IMR-90 (cell line): Measurements from ENCODE around the gene XCR1.

Source experiments
- CEBPB ChIP-seq: IDR thresholded peaks from 2 replicates; pipeline ENCODE4 v1.6.1; 2012; ENCODE audit warnings: low read depth, low read length, improper control_type of control experiment
- CHD1 ChIP-seq: IDR thresholded peaks from 2 replicates; pipeline ENCODE4 v1.6.1; 2012; ENCODE audit warnings: low read depth, low read length, improper control_type of control experiment
- FOS ChIP-seq: fragments of 150-350 bp; IDR thresholded peaks from 2 replicates; pipeline ENCODE4 v1.6.1; 2016; ENCODE audit warnings: low read depth, low read length
- NFE2L2 ChIP-seq: fragments of 150-350 bp; IDR thresholded peaks from 2 replicates; pipeline ENCODE4 v1.6.1; 2016; ENCODE audit warnings: low read depth, mild to moderate bottlenecking, low read length
- POLR2A ChIP-seq: IDR thresholded peaks from 2 replicates; pipeline ENCODE4 v1.6.1; 2012; ENCODE audit warnings: mild to moderate bottlenecking, low read depth, low read length
- RAD21 ChIP-seq: IDR thresholded peaks from 2 replicates; pipeline ENCODE4 v1.6.1; 2012; ENCODE audit warnings: low read length, improper control_type of control experiment
- RCOR1 ChIP-seq: IDR thresholded peaks from 2 replicates; pipeline ENCODE4 v1.6.1; 2012; ENCODE audit warnings: mild to moderate bottlenecking, low read length, improper control_type of control experiment; ENCODE audit not compliant: insufficient replicate concordance
- RFX5 ChIP-seq: IDR thresholded peaks from 2 replicates; pipeline ENCODE4 v1.8.0; 2012; ENCODE audit warnings: low read depth, mild to moderate bottlenecking, low read length, moderate library complexity
- SMC3 ChIP-seq: fragments of 150-350 bp; IDR thresholded peaks from 2 replicates; pipeline ENCODE4 v1.6.1; 2016; ENCODE audit warnings: low read depth, mild to moderate bottlenecking, antibody characterized with exemption, low read length, moderate library complexity
- TF ChIP-seq, protein P1 (sequence below): conservative IDR thresholded peaks from 2 replicates; pipeline ENCODE4 v1.5.1; 2012; ENCODE audit warnings: mild to moderate bottlenecking, low read depth, low read length, improper control_type of control experiment
- TF ChIP-seq, protein P2 (sequence below): fragments of 150-350 bp; IDR thresholded peaks from 2 replicates; pipeline ENCODE4 v1.6.1; 2016; ENCODE audit warnings: low read depth, mild to moderate bottlenecking, low read length, moderate library complexity, borderline replicate concordance

GRCh38 chr3:46061108-46061720, 33.9 kb upstream of the XCR1 start:
- TF ChIP-seq RFX5 = no peak
- TF ChIP-seq, protein P1, sequence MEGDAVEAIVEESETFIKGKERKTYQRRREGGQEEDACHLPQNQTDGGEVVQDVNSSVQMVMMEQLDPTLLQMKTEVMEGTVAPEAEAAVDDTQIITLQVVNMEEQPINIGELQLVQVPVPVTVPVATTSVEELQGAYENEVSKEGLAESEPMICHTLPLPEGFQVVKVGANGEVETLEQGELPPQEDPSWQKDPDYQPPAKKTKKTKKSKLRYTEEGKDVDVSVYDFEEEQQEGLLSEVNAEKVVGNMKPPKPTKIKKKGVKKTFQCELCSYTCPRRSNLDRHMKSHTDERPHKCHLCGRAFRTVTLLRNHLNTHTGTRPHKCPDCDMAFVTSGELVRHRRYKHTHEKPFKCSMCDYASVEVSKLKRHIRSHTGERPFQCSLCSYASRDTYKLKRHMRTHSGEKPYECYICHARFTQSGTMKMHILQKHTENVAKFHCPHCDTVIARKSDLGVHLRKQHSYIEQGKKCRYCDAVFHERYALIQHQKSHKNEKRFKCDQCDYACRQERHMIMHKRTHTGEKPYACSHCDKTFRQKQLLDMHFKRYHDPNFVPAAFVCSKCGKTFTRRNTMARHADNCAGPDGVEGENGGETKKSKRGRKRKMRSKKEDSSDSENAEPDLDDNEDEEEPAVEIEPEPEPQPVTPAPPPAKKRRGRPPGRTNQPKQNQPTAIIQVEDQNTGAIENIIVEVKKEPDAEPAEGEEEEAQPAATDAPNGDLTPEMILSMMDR = no peak
- TF ChIP-seq POLR2A = no peak
- TF ChIP-seq, protein P2, sequence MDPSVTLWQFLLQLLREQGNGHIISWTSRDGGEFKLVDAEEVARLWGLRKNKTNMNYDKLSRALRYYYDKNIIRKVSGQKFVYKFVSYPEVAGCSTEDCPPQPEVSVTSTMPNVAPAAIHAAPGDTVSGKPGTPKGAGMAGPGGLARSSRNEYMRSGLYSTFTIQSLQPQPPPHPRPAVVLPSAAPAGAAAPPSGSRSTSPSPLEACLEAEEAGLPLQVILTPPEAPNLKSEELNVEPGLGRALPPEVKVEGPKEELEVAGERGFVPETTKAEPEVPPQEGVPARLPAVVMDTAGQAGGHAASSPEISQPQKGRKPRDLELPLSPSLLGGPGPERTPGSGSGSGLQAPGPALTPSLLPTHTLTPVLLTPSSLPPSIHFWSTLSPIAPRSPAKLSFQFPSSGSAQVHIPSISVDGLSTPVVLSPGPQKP = no peak
- TF ChIP-seq FOS = no peak
- TF ChIP-seq NFE2L2 = no peak
- TF ChIP-seq RAD21 = no peak
- no peak for TF ChIP-seq RCOR1
- no peak for TF ChIP-seq SMC3
- TF ChIP-seq CEBPB = no peak
- TF ChIP-seq CHD1 = no peak
